HepG2 (cell line): ENCODE results near the gene SLC35G2. TPM values are rescaled to one million over a fixed set of nuclear protein-coding genes. Genes with fewer than 3 reads are reported as not detected.

Source experiments
- AGO1 ChIP-seq: fragments of 200-400 bp; formaldehyde crosslinking; IDR thresholded peaks from 2 replicates; pipeline ENCODE4 v1.6.1; 2017; ENCODE audit warnings: mild to moderate bottlenecking, low read depth, low read length, moderate library complexity; ENCODE audit not compliant: poor library complexity, severe bottlenecking
- HMGXB3 ChIP-seq: sonication (generic); formaldehyde crosslinking; IDR thresholded peaks from 2 replicates; pipeline ENCODE4 v1.4.0; 2020; ENCODE audit warnings: missing genetic modification reagents, borderline replicate concordance
- ISX ChIP-seq: sonication (generic); formaldehyde crosslinking; conservative IDR thresholded peaks from 2 replicates; pipeline ENCODE4 v1.5.0; 2020; ENCODE audit warnings: missing genetic modification reagents
- MXD1 ChIP-seq: sonication (generic); formaldehyde crosslinking; IDR thresholded peaks from 2 replicates; pipeline ENCODE4 v1.4.0; 2020; ENCODE audit warnings: mild to moderate bottlenecking, missing genetic modification reagents
- NCOR1 ChIP-seq: fragments of 200-600 bp; sonication (generic); IDR thresholded peaks from 2 replicates; pipeline ENCODE4 v1.7.0; 2017; ENCODE audit warnings: antibody characterized with exemption, low read length, borderline replicate concordance
- PCBP2 ChIP-seq: fragments of 200-400 bp; formaldehyde crosslinking; optimal IDR thresholded peaks from 2 replicates; pipeline ENCODE3; 2018; ENCODE audit warnings: low read length, low read depth; ENCODE audit not compliant: poor library complexity, severe bottlenecking
- RARG ChIP-seq: sonication (generic); formaldehyde crosslinking; IDR thresholded peaks from 2 replicates; pipeline ENCODE4 v1.4.0; 2020; ENCODE audit warnings: low read depth, mild to moderate bottlenecking, missing genetic modification reagents
- RBAK ChIP-seq: sonication (generic); formaldehyde crosslinking; IDR thresholded peaks from 2 replicates; pipeline ENCODE4 v1.5.1; 2020; ENCODE audit warnings: mild to moderate bottlenecking, missing genetic modification reagents
- REST ChIP-seq, 2 experiments: IDR thresholded peaks; 2 replicates each; pipeline ENCODE4 v1.6.1; 2011 to 2012; ENCODE audit warnings: low read length in 2 of 2, borderline replicate concordance in 1 of 2, low read depth in 1 of 2, mild to moderate bottlenecking in 1 of 2, moderate library complexity in 1 of 2
- SMC3 ChIP-seq: IDR thresholded peaks from 2 replicates; pipeline ENCODE4 v1.6.1; 2011; ENCODE audit warnings: low read length, improper control_type of control experiment
- TBX2 ChIP-seq: sonication (generic); formaldehyde crosslinking; IDR thresholded peaks from 2 replicates; pipeline ENCODE4 v1.5.0; 2020; ENCODE audit warnings: missing genetic modification reagents, mild to moderate bottlenecking, borderline replicate concordance
- ZBTB10 ChIP-seq: sonication (generic); formaldehyde crosslinking; IDR thresholded peaks from 2 replicates; pipeline ENCODE4 v1.4.0; 2020; ENCODE audit warnings: missing genetic modification reagents, borderline replicate concordance
- ZNF232 ChIP-seq: sonication (generic); formaldehyde crosslinking; IDR thresholded peaks from 2 replicates; pipeline ENCODE4 v1.4.0; 2020; ENCODE audit warnings: missing genetic modification reagents, borderline replicate concordance
- ZNF263 ChIP-seq: sonication (generic); formaldehyde crosslinking; IDR thresholded peaks from 2 replicates; pipeline ENCODE4 v1.4.0; 2020; ENCODE audit warnings: missing genetic modification reagents
- ZNF547 ChIP-seq: sonication (generic); formaldehyde crosslinking; IDR thresholded peaks from 2 replicates; pipeline ENCODE4 v1.5.1; 2020; ENCODE audit warnings: mild to moderate bottlenecking, missing genetic modification reagents
- ZNF556 ChIP-seq: sonication (generic); formaldehyde crosslinking; IDR thresholded peaks from 2 replicates; pipeline ENCODE4 v1.4.0; 2020; ENCODE audit warnings: mild to moderate bottlenecking, missing genetic modification reagents, borderline replicate concordance
- ZNF773 ChIP-seq: sonication (generic); formaldehyde crosslinking; IDR thresholded peaks from 2 replicates; pipeline ENCODE4 v1.4.0; 2020; ENCODE audit warnings: missing genetic modification reagents, borderline replicate concordance
- polyA plus RNA-seq, 8 experiments: library from polyadenylated mRNA; depleted of rRNA in 3 of 8; stranded (reverse) in 7 of 8; unstranded in 1 of 8; fragments of >200 nt; fragmentation: Illumina TruSeq in 4 of 8; extraction: Trizol in 4 of 8; gene quantifications; 2 replicates each; pipeline versions ENCODE4 v1.2.1 to v1.2.3, GENCODE V29; 2011 to 2016; ENCODE audit warnings: low read depth in 4 of 8, missing spikeins in 1 of 8, mixed read lengths in 1 of 8; ENCODE audit not compliant: insufficient read depth in 1 of 8
- total RNA-seq, 5 experiments: library from RNA; depleted of rRNA; stranded (reverse); fragments of >200 nt; fragmentation: Illumina TruSeq; extraction: Trizol; gene quantifications; 2 replicates each; pipeline ENCODE4 v1.2.3, GENCODE V29; 2016; ENCODE audit warnings: low read depth in 1 of 5

Gene SLC35G2
- total and polyA plus RNA-seq, 2 of the 13 experiments (the other 11 are each of a cell fraction or from before 2014, with no cell fraction given), result 7.6 to 10.3 TPM

- TF ChIP-seq TBX2 (CRISPR knock-in tag), result peak; percentile 86
- no peak for TF ChIP-seq SMC3
- peak; percentile 84; the same call in 1 of the 2 replicates for TF ChIP-seq RARG (CRISPR knock-in tag)
- peak; percentile 77; the same call in 1 of the 2 replicates for TF ChIP-seq ISX (CRISPR knock-in tag)
- TF ChIP-seq ZBTB10 (CRISPR knock-in tag), result peak; percentile 46; the same call in 1 of the 2 replicates
- TF ChIP-seq PCBP2, result no peak
- TF ChIP-seq NCOR1, result peak; percentile 14; the same call in 1 of the 2 replicates
- TF ChIP-seq RBAK (CRISPR knock-in tag), result no peak
- peak; percentile 96 for TF ChIP-seq ZNF547
- peak; percentile 46 for TF ChIP-seq AGO1
- TF ChIP-seq ZNF232 (CRISPR knock-in tag), result peak; percentile 41; the same call in 1 of the 2 replicates
- no peak; the same call in 1 of the 2 replicates for TF ChIP-seq ZNF263 (CRISPR knock-in tag)
- 0 out of 4 replicates have a peak, but pooled peaks of 1 of the 2 experiments have one; percentile 19 for TF ChIP-seq REST (IDR thresholded peaks at IDR 0.05; ENCODE audit: borderline replicate concordance in 1 of 2, low read depth in 1 of 2, low read length in 2 of 2)
- TF ChIP-seq ZNF773, result peak; percentile 73; the same call in 1 of the 2 replicates
- peak; percentile 95 for TF ChIP-seq HMGXB3 (CRISPR knock-in tag)
- peak; percentile 95 for TF ChIP-seq MXD1 (CRISPR knock-in tag)
- TF ChIP-seq ZNF556, result peak; percentile 92
These were observed 43.1 kb downstream of the SLC35G2 start, which contains the start of gene NCK1 (continued) for GRCh38 chr3:136861890-136862616.
